HCT116 (cell line): Measurements from ENCODE around the gene ACCSL.

ENCODE experiments used
- CTCF ChIP-seq, 3 experiments: fragments of 200-600 bp in 1 of 3; sonication (generic) in 1 of 3; IDR thresholded peaks in 2 of 3; conservative IDR thresholded peaks in 1 of 3; 2 replicates each; pipeline ENCODE4 v1.5.1; 2012 to 2017; ENCODE audit warnings: low read depth in 2 of 3, low read length in 2 of 3, antibody characterized with exemption in 1 of 3, borderline replicate concordance in 1 of 3, control low read depth in 1 of 3, mild to moderate bottlenecking in 1 of 3, mixed read lengths in 1 of 3, mixed run types in 1 of 3, moderate library complexity in 1 of 3; ENCODE audit not compliant: insufficient read depth in 1 of 3
- ELF1 ChIP-seq: IDR thresholded peaks from 2 replicates; pipeline ENCODE4 v1.6.1; 2012; ENCODE audit warnings: low read depth, borderline replicate concordance
- EZH2 ChIP-seq: fragments of 200-600 bp; sonication (generic); IDR thresholded peaks from 2 replicates; pipeline ENCODE4 v1.6.1; 2017; ENCODE audit warnings: antibody characterized with exemption, mixed run types
- JUND ChIP-seq: IDR thresholded peaks from 2 replicates; pipeline ENCODE4 v1.6.1; 2012
- MAX ChIP-seq: IDR thresholded peaks from 2 replicates; pipeline ENCODE4 v1.6.1; 2012
- POLR2A ChIP-seq: IDR thresholded peaks from 2 replicates; pipeline ENCODE4 v1.7.0; 2011; ENCODE audit warnings: borderline replicate concordance; ENCODE audit not compliant: insufficient read depth, insufficient read length; ENCODE audit errors: extremely low read depth
- SIN3A ChIP-seq: IDR thresholded peaks from 2 replicates; pipeline ENCODE4 v1.6.1; 2012; ENCODE audit warnings: low read depth
- YY1 ChIP-seq: IDR thresholded peaks from 2 replicates; pipeline ENCODE4 v1.6.1; 2011; ENCODE audit warnings: low read length, low read depth, moderate library complexity, mild to moderate bottlenecking; ENCODE audit not compliant: insufficient replicate concordance; ENCODE audit errors: extremely low read depth
- ZNF274 ChIP-seq: fragments of 200-500 bp; sonication (Bioruptor generic); IDR thresholded peaks from 2 replicates; pipeline ENCODE4 v1.6.1; 2014; ENCODE audit warnings: mild to moderate bottlenecking, low read depth, low read length, inconsistent platforms

- TF ChIP-seq POLR2A = no peak
- TF ChIP-seq YY1 = no peak
- TF ChIP-seq MAX = no peak
- no peak for TF ChIP-seq JUND
- no peak for TF ChIP-seq CTCF (IDR thresholded peaks at IDR 0.05 in 2 of 3, conservative IDR thresholded peaks at IDR 0.05 in 1 of 3; ENCODE audit: borderline replicate concordance in 1 of 3, insufficient read depth in 1 of 3, low read depth in 2 of 3, low read length in 2 of 3)
- no peak for TF ChIP-seq SIN3A
- TF ChIP-seq EZH2 = no peak
- TF ChIP-seq ELF1 = no peak
- TF ChIP-seq ZNF274 = no peak
Observed at GRCh38 chr11:44097821-44098220, 50.0 kb downstream of the ACCSL start.
